ENCODE data around the gene GTF2H4. TPM values are rescaled to one million over a fixed set of nuclear protein-coding genes. Genes with fewer than 3 reads are reported as not detected.
"Not testable (repeated sequence)": the region's sequence is repeated elsewhere in the genome, so short reads cannot be mapped to it uniquely, and the experiment has no call there.

GTF2H4 gene
- total RNA-seq, 2 experiments from 2014 or later, result 28.5 to 34.1 TPM

GRCh38 chr6:30924040-30924627 is 16.1 kb downstream of the GTF2H4 start:
- H3K36me3 Mint-ChIP-seq (ENCODE audit: low read depth), result peaks cover 40% of the 10 kb centered on the region
- H3K27me3 Mint-ChIP-seq, H3K4me3 Mint-ChIP-seq, DNase-seq, H3K9me3 Mint-ChIP-seq, POLR2A ChIA-PET, H3K27ac Mint-ChIP-seq, H3K4me1 Mint-ChIP-seq: not testable (repeated sequence)
- CTCF ChIA-PET, result interaction anchor here (1.0 to 1.8 kb wide), 4 partner anchors 8 to 16 kb away, joined by 3 to 6 read pairs (median 3); partner anchors contain the start of gene MUCL3

GRCh38 chr6:30926644-30927043 is 18.6 kb downstream of the GTF2H4 start:
- Mint-ChIP-seq H3K36me3 (ENCODE audit: low read depth) (peaks cover 27% of the 10 kb centered on the region), H3K27me3 (no peaks in the 10 kb centered on the region), H3K4me1 (no peaks in the 10 kb centered on the region), H3K9me3 (peaks cover 3% of the 10 kb centered on the region), H3K27ac (no peak overlapping the region), H3K4me3 (no peak overlapping the region)
- POLR2A ChIA-PET, result no interaction called here
- DNase-seq, result no peak
- CTCF ChIA-PET, result no interaction called here

- DNase-seq, H3K27ac Mint-ChIP-seq, H3K9me3 Mint-ChIP-seq, CTCF ChIA-PET, H3K4me3 Mint-ChIP-seq, POLR2A ChIA-PET, H3K4me1 Mint-ChIP-seq, H3K27me3 Mint-ChIP-seq: not testable (repeated sequence)
- peaks cover 27% of the 10 kb centered on the region for H3K36me3 Mint-ChIP-seq (ENCODE audit: low read depth)
Measured at GRCh38 chr6:30927080-30927479, 19.1 kb downstream of the GTF2H4 start.

GRCh38 chr6:30928677-30929076 is 20.7 kb downstream of the GTF2H4 start:
- H3K4me1 Mint-ChIP-seq, result no peaks in the 10 kb centered on the region
- peaks cover 20% of the 10 kb centered on the region for H3K36me3 Mint-ChIP-seq (ENCODE audit: low read depth)
- H3K4me3 Mint-ChIP-seq, result no peak overlapping the region
- POLR2A ChIA-PET, result no interaction called here
- DNase-seq, result no peak
- peaks cover 3% of the 10 kb centered on the region for H3K9me3 Mint-ChIP-seq
- H3K27ac Mint-ChIP-seq, result no peak overlapping the region
- H3K27me3 Mint-ChIP-seq, result no peaks in the 10 kb centered on the region
- CTCF ChIA-PET, result no interaction called here

- POLR2A ChIA-PET, result no interaction called here
- Mint-ChIP-seq H3K36me3 (ENCODE audit: low read depth) (peaks cover 17% of the 10 kb centered on the region), H3K4me1 (no peaks in the 10 kb centered on the region), H3K27me3 (peaks cover 2% of the 10 kb centered on the region), H3K4me3 (no peak overlapping the region), H3K9me3 (peaks cover 3% of the 10 kb centered on the region), H3K27ac (no peak overlapping the region)
- CTCF ChIA-PET, result no interaction called here
- no peak for DNase-seq
Measured at GRCh38 chr6:30930506-30930905, 22.5 kb downstream of the GTF2H4 start.

GRCh38 chr6:30931272-30931671 is 23.3 kb downstream of the GTF2H4 start:
- POLR2A ChIA-PET, result no interaction called here
- CTCF ChIA-PET, result interaction anchor here (0.9 to 1.1 kb wide), 3 partner anchors 9 to 17 kb away, joined by 3 to 5 read pairs (median 3); partner anchors contain the start of genes MUCL3 and VARS2
- peaks cover 16% of the 10 kb centered on the region for H3K36me3 Mint-ChIP-seq (ENCODE audit: low read depth)
- H3K9me3 Mint-ChIP-seq, result peaks cover 3% of the 10 kb centered on the region
- no peak overlapping the region for H3K4me3 Mint-ChIP-seq
- no peaks in the 10 kb centered on the region for H3K4me1 Mint-ChIP-seq
- H3K27me3 Mint-ChIP-seq, result peaks cover 3% of the 10 kb centered on the region
- no peak overlapping the region for H3K27ac Mint-ChIP-seq
- no peak for DNase-seq

GRCh38 chr6:30931969-30932645 is 24.1 kb downstream of the GTF2H4 start, which contains the start of gene SFTA2:
Gene SFTA2 (minus strand): TSS chr6:30932170. CDS start chr6:30932096, 74 bp downstream.
- Mint-ChIP-seq H3K27ac (no peak within 1 kb of the TSS), H3K4me1 (no peaks in the 10 kb centered on the region), H3K9me3 (peaks cover 3% of the 10 kb centered on the region), H3K36me3 (ENCODE audit: low read depth) (peaks cover 10% of the 10 kb centered on the region), H3K27me3 (peaks cover 8% of the 10 kb centered on the region), H3K4me3 (no peak within 1 kb of the TSS)
- DNase-seq, result no peak
- CTCF ChIA-PET, result interaction anchor here (0.9 to 1.1 kb wide), 2 partner anchors 8 to 13 kb away, joined by 3 read pairs; partner anchors contain the start of gene MUCL3
- POLR2A ChIA-PET, result no interaction called here

GRCh38 chr6:30932665-30933365 is 24.8 kb downstream of the GTF2H4 start:
- Mint-ChIP-seq H3K27ac (no peak overlapping the region), H3K4me3 (no peak overlapping the region), H3K36me3 (ENCODE audit: low read depth) (peaks cover 6% of the 10 kb centered on the region), H3K9me3 (peaks cover 3% of the 10 kb centered on the region), H3K4me1 (no peaks in the 10 kb centered on the region), H3K27me3 (peaks cover 8% of the 10 kb centered on the region)
- ChIA-PET CTCF (no interaction called here), POLR2A (no interaction called here)
- DNase-seq, result no peak

- Mint-ChIP-seq H3K36me3 (ENCODE audit: low read depth) (no peaks in the 10 kb centered on the region), H3K4me3 (no peak overlapping the region), H3K27ac (no peak overlapping the region), H3K9me3 (no peaks in the 10 kb centered on the region), H3K27me3 (peaks cover 13% of the 10 kb centered on the region), H3K4me1 (no peaks in the 10 kb centered on the region)
- POLR2A ChIA-PET, result no interaction called here
- no peak for DNase-seq
- CTCF ChIA-PET, result no interaction called here
Measured at GRCh38 chr6:30935018-30935417, 27.0 kb downstream of the GTF2H4 start.

- no peak for DNase-seq
- Mint-ChIP-seq H3K9me3 (no peaks in the 10 kb centered on the region), H3K36me3 (ENCODE audit: low read depth) (no peaks in the 10 kb centered on the region), H3K4me3 (no peak overlapping the region), H3K27ac (no peak overlapping the region), H3K27me3 (peaks cover 23% of the 10 kb centered on the region), H3K4me1 (peaks cover 2% of the 10 kb centered on the region)
- POLR2A ChIA-PET, result no interaction called here
- CTCF ChIA-PET, result interaction anchor here (1.4 kb wide), 1 partner anchor 10 kb away, joined by 4 read pairs; no protein-coding TSS in a partner anchor
Measured at GRCh38 chr6:30937265-30937664, 29.3 kb downstream of the GTF2H4 start.

- Mint-ChIP-seq H3K27ac (no peak overlapping the region), H3K9me3 (no peaks in the 10 kb centered on the region), H3K4me3 (no peak overlapping the region), H3K27me3 (peaks cover 36% of the 10 kb centered on the region), H3K4me1 (peaks cover 2% of the 10 kb centered on the region), H3K36me3 (ENCODE audit: low read depth) (no peaks in the 10 kb centered on the region)
- CTCF ChIA-PET, result no interaction called here
- POLR2A ChIA-PET, result no interaction called here
- no peak for DNase-seq
Measured at GRCh38 chr6:30938730-30939129, 30.7 kb downstream of the GTF2H4 start.

GRCh38 chr6:30939473-30939872 is 31.5 kb downstream of the GTF2H4 start:
- H3K4me1 Mint-ChIP-seq, result peaks cover 2% of the 10 kb centered on the region
- no peak overlapping the region for H3K4me3 Mint-ChIP-seq
- H3K27me3 Mint-ChIP-seq, result peaks cover 40% of the 10 kb centered on the region
- no peak for DNase-seq
- ChIA-PET POLR2A (no interaction called here), CTCF (interaction anchor here (1.0 kb wide), 1 partner anchor 16 kb away, joined by 3 read pairs; no protein-coding TSS in a partner anchor)
- H3K27ac Mint-ChIP-seq, result no peak overlapping the region
- H3K36me3 Mint-ChIP-seq (ENCODE audit: low read depth), result no peaks in the 10 kb centered on the region
- no peaks in the 10 kb centered on the region for H3K9me3 Mint-ChIP-seq

- H3K27me3 Mint-ChIP-seq, result peaks cover 39% of the 10 kb centered on the region
- CTCF ChIA-PET, result interaction anchor here (0.6 to 1.2 kb wide), 5 partner anchors 9 to 78 kb away, joined by 3 read pairs; partner anchors contain the start of gene SFTA2
- DNase-seq, result no peak
- H3K27ac Mint-ChIP-seq, result no peak within 1 kb of the TSS
- peaks cover 2% of the 10 kb centered on the region for H3K4me1 Mint-ChIP-seq
- no peak within 1 kb of the TSS for H3K4me3 Mint-ChIP-seq
- POLR2A ChIA-PET, result no interaction called here
- H3K36me3 Mint-ChIP-seq (ENCODE audit: low read depth), result no peaks in the 10 kb centered on the region
- no peaks in the 10 kb centered on the region for H3K9me3 Mint-ChIP-seq
Measured at GRCh38 chr6:30940361-30940986, 32.5 kb downstream of the GTF2H4 start, which contains the start of gene MUCL3. Gene MUCL3 (plus strand): TSS chr6:30940973. CDS start chr6:30941000, 27 bp downstream.
